HG02973 (cell line): ENCODE measurements around the gene MRPL36.
A peak's percentile ranks its signal among the peaks of the same experiment; 100 is the strongest.
"Not testable (repeated sequence)": the region's sequence is repeated elsewhere in the genome, so short reads cannot be mapped to it uniquely, and the experiment has no call there.

Experiments
- ATAC-seq: cut with Tn5 transposase; IDR thresholded peaks from one replicate; pipeline ENCODE4 v1.9.1; 2021; ENCODE audit warnings: moderate library complexity; ENCODE audit not compliant: unreplicated experiment

MRPL36 gene

DNA sequence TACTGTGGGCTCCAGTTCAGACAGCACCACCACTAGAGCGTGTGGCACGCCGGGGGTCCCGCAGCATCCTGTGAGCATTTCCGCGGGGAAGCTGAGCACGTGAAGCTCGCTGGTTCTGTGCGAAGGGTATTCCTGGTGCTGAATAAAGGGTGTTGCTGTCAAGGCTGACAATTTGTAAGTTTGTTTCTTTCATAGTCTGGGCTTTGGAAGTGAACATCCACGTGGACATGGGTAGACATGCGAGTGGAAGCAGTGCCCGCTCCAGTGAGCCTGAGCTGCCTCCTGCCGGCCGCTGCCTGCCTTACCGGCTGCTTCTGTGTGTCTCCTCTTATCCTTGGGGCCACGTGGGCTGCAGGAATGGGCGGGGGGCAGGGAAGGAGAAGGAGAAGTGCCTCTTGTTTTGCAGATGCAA is 16.2 kb upstream of the MRPL36 start:
- no peak for ATAC-seq

DNA sequence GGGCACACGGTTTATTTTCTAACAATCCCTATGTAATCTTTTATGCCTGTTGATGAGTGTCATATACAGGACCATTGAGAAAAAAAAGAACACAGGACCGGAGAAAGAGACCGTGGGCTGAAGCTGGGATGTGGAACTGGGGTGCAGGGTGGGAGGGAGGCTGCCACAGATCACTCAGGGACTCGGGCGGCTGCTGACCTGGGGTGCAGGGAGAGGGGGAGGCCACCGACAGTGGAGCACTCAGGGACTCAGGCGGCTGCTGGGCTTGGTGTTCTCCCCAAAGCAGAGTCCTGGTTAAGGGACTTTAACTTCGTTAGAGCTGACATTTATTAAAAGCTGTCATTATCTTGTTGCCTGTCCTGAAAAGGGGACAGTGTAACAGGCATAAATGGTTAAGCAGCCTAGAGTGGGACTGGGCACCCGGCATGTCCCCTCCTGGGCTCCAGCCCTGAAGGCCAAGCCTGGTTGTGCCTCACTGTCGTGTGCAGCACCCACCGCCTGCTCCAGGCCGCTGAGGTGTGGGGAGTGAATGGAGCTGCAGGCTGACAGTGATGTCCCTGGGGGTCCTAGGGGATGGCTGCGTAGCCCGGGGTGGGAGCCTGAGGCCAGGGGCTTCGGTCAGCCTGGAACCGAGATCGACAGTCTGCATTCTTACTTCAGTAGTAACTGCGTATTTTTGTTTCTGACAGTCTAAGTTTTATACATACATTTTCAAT is 15.6 kb upstream of the MRPL36 start:
- no peak for ATAC-seq

DNA sequence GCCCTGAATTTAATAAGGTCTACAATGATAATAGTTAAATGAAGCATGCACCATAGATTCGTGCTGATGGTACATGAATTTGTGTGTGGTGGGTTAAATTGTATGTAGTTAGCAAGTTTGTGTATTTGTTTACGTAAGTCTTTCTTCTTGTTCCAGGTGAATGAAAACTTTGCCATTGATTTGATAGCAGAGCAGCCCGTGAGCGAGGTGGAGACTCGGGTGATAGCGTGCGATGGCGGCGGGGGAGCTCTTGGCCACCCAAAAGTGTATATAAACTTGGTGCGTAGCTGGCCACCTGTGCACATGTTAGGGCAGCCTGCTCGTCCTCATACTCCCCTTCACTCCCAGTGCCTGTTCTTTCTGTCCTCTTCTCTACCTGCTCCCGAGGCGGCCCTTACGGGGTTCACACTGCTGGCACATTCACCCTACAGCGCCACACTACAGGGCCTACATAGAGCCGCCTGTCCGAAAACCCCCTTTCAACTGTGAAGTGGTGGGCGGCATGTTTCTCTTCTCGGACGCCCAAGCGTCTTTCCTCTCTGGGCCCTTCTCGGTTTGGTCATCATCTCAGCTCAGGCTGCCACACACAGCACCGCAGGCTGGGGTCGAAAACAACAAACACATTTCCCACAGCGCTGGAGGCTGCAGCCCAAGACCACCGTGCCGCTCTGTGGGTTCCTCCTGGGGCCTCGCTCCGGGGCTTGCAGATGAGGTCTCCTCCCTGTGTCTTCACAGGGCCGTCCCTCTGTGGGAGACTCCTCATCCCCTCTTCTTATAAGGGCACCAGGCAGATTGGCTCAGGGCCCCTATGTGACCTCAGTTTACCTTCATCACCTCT is 14.8 kb upstream of the MRPL36 start:
- no peak for ATAC-seq

GRCh38 chr5:1810581-1811101 is 11.0 kb upstream of the MRPL36 start:
- ATAC-seq, result no peak

- ATAC-seq, result no peak
These were observed 9.9 kb upstream of the MRPL36 start for GRCh38 chr5:1809416-1810035.

GRCh38 chr5:1808439-1808838 is 8.8 kb upstream of the MRPL36 start:
- ATAC-seq, result no peak

DNA sequence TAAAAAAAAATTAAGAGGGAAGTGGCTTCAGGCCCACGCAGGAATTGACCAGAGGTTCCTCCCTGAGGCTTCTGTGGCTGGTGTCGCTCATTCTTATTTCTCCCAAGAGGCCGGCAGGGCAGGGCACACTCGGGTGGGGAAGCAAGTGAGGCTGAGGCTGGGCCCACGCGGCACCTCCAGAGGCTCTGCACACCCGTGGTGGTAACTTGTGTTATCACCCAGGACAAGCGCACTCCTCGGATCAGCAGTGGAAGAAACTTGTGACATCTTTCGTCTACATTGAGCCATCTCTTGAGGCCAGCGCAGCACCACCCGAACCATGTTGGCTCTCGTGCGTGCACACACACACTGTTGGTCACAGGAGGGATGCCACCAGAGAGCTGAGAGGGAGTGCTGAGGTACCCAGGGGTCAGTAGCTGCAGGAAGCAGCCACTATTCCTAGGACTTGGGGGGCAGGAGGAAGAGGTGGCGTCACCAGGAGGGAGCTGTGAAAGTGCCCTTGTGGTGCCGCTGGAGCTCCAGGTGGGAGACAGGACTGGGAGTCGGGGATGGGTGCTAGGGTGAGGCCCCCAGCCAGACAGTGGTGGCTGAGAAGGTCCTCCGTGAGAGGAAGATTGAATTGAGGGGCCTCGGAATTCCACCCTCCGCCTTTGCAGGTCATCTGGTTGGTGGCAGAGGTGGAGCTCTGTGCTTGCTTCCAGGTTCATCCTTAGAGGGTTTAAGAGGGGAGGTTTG is 8.0 kb upstream of the MRPL36 start:
- ATAC-seq, result no peak

- no peak for ATAC-seq
These were observed 7.3 kb upstream of the MRPL36 start for GRCh38 chr5:1806974-1807373.

DNA sequence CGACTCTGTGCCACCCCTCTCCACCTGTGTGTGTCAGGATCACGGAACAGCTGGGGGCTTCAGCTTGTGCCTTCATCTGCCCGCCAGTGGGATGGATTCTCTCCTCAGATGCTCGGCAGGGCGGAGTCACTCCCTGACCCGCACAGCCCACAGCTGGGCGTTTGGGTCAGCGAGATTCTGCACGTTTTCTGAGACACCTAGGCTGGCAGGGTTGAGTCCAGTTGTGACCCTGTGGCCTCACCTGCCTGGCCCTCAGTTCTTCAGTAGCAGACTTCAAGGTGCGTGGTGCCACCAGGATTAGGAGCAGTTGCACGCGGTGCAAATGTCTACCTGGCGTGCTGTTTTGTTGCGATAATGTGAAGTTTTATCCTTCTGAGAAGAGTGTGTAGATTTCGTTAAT is 6.6 kb upstream of the MRPL36 start:
- ATAC-seq, result no peak

DNA sequence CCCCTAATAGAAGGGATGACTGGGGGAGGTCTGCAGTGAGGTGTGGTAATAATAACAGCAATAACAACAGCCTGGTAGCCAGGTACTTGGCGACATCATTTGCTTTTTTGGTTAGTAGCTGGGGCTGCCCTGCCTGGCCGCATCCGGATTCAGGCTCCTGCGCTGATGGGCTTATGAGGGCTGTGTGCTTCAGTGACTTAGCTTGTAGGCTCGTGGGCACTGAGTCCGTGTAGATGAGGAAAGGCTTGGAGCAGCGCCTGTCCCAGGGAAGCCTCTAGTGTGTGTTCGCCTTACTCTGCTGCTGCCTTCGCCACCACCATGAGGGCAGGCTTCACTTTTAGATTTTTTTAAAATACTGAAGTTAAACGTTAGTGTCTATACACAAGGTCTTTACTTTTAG is 6.1 kb upstream of the MRPL36 start:
- no peak for ATAC-seq

GRCh38 chr5:1805326-1805725 is 5.7 kb upstream of the MRPL36 start:
- no peak for ATAC-seq

DNA sequence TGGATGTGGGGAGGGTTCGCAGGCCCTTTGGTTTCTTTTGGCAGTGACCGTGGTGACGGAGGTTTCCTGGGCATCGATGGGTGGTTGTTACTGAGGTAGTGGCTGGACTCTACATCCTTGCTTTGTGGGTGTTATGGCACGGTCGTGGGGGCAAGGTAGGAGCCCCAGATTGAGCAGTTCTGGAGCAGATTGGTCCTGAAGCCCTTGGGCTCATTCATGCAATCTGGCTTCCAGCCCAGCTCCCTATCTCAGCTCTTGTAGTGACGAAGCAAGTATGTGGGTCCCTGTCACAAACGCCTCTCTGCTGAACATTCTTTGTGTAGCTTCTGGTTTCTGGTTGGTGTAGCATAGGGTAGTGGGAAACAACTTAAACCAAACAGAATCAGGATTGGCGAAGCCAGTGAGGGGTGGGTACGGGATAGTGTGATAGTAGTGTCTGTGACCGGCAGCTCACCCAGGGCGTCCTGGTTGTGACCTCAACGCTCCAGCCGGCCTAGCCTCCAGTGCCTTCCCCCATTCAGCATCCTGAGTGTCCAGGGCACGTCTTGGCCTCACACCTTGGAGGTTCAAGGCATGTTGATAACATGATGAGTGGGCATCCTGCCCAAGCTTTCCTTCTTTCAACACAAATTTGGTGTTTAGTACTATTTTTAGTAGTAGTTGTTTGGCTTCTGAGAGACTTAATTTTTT is 4.5 kb upstream of the MRPL36 start:
- no peak for ATAC-seq

DNA sequence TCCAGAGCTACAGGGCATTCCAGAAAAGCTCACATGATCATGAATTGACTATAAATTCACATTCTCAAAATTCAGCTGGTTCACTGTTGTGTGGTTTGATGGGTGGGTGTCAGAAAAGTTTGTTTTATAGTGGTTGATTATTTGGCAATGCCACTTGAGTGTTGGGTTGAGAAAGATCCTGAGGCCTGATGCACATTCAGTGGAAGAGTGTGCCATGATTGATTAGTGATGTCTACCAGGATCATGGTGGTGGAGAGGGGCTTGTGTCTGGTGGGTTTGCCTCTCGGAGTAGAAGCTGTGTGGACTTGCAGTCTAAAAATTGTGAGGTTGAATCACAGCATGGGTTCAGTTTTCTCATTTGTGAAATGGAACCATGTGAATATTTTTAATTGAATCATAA is 3.6 kb upstream of the MRPL36 start:
- no peak for ATAC-seq

DNA sequence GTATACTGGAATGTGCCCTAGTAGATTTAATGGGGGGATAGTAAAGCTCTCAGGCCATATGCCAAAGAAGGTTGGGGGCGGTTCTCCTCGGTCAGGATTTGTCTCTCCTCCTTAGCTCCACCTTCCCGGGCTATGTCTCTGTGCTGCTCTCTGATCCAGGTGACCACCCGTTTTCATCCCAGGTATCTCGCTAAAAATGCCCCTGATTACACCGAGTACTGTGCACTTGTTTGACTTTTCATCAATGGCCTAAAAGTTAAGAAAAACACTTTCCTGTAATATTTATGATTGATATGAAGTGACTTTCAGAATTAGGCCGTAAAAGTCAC is 2.3 kb upstream of the MRPL36 start:
- ATAC-seq, result no peak

DNA sequence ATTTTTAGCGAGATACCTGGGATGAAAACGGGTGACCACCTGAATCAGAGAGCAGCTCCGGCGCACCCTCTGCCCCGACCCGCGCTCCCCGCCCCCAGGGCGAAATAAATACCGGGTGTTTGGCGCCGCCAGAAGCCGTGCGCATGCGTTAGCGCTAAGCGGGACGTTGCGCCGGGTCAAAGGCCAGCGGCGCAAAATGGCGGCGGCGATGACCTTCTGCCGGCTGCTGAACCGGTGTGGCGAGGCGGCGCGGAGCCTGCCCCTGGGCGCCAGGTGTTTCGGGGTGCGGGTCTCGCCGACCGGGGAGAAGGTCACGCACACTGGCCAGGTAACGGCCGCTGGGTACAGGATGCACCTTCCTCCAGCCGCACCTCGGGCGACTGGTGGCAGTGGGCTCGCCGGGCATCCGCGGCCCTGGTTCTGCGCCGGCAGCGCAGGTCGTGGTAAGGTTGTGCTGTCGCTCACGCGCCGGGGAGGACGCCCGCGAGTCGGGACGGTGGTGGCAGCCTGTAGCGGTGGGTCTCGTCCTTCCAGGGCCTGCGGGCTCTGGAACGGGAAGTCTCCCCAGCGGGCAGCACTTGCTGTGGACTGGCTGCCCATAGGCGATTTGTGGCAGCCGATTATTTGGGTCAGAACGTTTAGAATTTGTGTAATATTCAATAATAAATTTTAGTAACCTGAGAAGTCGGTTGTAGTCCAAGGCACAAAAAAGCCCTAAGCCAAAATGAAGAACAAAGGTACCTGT is 1.8 kb upstream of the MRPL36 start, which contains the start of gene NDUFS6:
Gene NDUFS6, plus strand, starts transcription at position 186 of the 745 bp plus-strand sequence. Its CDS starts 11 bp downstream, at position 197.
- peak; percentile 53 for ATAC-seq

- peak; percentile 38 for ATAC-seq
These were observed 1.0 kb upstream of the MRPL36 start for GRCh38 chr5:1800472-1801221.

GRCh38 chr5:1799110-1799601 is 481 bp downstream of the MRPL36 start:
- ATAC-seq, result peak; percentile 16

DNA sequence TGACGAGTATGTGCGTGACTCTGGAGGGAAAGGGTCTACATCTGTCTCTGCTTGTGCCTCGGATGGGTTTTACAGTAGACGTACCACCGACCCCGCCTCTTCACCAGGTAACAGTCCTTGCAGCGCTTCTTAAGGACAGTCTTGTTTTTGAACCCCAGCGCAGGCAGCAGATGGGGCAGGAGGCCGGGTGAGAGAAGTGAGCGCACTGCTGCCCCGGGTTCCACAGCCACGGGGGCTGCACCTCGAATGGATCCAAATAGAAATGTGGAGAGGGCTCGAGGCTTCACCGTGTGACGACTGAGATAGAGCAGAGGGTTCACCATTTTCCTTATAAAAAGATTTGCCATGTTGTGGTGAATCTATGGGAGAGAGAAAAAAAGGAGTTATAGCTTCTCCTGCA is 1.0 kb downstream of the MRPL36 start:
- not testable (repeated sequence) for ATAC-seq

DNA sequence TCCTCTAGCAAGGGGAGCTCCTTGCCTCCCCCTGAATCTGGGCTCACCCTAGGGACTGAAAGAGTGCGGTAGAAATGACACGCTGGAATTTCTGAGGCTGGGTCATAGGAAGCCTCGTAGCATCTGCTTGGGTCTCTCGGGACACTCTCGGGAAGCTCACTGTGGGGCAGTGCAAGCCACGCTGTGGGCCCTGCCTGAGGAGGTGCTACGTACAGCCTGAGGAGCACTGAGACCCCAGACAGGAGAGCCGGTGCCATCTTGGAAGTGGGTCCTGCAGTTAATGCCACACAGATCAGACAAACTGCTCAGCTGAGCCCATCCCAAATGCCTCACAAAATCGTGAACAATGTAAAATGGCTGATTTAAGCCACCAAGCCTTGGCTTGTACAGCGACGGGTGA is 1.8 kb downstream of the MRPL36 start:
- no peak for ATAC-seq
